ENCODE data around the gene EGFR.

EGFR gene

DNA sequence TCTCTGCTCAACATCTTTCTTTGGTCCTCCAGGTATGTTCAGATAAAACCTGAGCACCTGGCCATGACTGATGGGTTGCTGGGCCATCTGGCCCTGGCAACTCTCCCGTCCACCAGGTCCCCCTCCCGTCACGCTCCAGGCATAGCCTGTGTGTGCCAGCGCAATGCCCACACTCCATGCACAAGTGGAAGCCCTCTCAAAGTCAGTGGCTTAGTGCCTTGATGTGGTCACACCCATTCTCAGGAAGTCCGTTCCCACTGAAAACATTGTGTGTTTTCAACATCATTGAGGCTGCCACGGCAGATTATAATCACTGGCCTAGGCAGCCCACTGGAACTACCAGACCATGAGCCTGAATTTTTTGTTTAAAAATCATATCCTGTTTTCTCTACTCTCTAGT, 175.7 kb downstream of the EGFR start:
- DNase-seq: no peak

DNA sequence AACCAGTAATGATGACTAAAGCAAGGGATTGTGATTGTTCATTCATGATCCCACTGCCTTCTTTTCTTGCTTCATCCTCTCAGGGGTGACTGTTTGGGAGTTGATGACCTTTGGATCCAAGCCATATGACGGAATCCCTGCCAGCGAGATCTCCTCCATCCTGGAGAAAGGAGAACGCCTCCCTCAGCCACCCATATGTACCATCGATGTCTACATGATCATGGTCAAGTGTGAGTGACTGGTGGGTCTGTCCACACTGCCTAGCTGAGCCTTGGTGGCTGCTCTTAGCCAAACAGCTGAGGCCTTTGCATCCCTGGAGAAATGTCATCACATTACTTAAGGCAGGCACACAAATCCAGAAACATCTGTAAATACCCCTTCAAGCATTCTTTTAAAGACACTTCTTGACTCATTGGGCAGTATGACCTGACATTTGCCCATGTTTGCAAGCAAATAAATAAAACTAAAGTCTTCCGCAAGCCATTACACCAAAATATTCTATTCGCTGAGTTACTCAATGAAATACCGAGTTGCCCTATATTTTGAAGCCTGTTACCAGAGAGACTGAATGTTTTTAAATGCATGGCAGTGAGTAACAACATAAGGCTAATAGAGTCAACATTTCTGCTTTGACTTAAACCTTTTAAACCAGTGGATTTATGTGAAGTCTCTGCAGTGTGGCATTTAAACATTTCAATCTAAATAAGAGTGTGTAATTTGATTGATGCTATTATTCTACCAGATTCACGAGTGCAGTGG, 180.0 kb downstream of the EGFR start:
- DNase-seq: no peak

DNA sequence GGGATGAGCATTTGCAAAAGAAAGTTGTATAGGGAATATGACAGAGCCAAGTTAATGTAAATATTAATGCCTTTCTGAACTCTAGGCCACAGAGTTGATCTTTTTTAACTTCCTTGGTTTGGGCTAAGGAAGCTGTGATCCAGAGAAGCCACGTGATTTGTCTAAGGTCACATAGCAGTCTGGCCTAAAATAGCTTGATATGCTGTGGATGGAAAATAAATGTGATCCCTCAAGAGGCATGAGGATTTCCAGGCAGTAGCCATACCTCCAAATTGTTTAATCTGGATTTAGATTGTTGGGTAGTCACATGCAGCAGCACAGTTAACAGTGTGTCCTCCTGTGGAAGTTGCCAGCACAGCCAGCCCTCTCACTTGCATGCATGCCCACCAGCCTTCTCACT, 180.6 kb downstream of the EGFR start:
- DNase-seq: no peak

DNA sequence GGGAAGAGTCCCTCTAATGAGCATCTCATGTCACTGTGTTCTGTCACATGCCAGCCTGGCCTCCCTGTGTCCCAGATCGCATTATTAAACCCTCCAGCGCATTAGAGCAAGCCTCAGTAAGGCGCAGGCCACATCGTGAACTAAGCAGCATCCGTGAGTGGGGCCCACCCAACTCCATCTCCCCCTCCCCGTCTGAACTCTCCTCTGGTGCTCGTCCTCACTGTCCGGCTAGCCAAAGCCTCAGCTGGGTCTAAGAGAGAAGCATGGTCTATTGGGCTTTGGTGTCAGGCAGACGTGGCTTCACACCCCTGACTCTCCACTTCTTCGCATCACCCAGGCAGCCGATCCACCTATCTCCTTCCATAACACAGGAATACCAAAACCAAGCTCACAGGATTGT, 181.6 kb downstream of the EGFR start:
- DNase-seq: no peak

DNA sequence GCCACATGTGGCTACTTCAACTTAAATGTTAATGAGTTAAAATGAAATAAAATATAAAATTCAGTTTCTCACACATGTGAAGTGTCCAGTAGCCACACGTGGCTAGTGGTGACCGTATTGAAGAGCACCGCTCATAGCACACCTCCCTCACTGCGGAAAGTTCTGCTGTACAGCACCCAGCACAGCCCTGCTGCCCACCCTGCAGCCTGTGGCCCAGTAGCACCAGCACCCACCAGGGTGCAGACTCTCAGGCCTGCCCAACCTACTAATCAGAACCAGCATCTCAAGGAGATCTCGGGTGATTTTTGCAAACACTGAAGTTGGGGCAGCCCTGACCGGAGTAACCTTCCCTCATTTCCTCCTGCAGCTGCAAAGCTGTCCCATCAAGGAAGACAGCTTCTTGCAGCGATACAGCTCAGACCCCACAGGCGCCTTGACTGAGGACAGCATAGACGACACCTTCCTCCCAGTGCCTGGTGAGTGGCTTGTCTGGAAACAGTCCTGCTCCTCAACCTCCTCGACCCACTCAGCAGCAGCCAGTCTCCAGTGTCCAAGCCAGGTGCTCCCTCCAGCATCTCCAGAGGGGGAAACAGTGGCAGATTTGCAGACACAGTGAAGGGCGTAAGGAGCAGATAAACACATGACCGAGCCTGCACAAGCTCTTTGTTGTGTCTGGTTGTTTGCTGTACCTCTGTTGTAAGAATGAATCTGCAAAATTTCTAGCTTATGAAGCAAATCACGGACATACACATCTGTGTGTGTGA, 183.5 kb downstream of the EGFR start:
- DNase-seq: no peak

DNA sequence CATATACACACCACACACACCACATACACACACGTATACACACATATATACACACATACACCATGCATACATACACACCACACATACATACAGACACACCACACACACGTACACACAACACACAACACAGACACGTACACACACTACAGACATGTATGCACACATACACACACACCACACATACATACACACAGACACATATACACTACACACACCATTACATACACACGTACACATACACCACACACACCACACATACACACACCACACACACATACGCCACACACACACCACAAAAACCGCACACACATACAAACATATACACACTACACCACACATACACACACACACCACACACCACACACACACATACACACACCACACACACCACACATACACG, 184.5 kb downstream of the EGFR start:
- DNase-seq: no peak

DNA sequence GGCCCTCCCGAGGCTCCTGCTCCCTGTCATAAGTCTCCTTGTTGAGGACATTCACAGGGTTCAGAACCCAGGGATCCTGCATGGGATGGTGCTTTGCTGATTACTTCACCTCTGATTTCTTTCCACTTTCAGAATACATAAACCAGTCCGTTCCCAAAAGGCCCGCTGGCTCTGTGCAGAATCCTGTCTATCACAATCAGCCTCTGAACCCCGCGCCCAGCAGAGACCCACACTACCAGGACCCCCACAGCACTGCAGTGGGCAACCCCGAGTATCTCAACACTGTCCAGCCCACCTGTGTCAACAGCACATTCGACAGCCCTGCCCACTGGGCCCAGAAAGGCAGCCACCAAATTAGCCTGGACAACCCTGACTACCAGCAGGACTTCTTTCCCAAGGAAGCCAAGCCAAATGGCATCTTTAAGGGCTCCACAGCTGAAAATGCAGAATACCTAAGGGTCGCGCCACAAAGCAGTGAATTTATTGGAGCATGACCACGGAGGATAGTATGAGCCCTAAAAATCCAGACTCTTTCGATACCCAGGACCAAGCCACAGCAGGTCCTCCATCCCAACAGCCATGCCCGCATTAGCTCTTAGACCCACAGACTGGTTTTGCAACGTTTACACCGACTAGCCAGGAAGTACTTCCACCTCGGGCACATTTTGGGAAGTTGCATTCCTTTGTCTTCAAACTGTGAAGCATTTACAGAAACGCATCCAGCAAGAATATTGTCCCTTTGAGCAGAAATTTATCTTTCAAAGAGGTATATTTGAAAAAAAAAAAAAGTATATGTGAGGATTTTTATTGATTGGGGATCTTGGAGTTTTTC, 186.5 kb downstream of the EGFR start:
- DNase-seq: no peak

DNA sequence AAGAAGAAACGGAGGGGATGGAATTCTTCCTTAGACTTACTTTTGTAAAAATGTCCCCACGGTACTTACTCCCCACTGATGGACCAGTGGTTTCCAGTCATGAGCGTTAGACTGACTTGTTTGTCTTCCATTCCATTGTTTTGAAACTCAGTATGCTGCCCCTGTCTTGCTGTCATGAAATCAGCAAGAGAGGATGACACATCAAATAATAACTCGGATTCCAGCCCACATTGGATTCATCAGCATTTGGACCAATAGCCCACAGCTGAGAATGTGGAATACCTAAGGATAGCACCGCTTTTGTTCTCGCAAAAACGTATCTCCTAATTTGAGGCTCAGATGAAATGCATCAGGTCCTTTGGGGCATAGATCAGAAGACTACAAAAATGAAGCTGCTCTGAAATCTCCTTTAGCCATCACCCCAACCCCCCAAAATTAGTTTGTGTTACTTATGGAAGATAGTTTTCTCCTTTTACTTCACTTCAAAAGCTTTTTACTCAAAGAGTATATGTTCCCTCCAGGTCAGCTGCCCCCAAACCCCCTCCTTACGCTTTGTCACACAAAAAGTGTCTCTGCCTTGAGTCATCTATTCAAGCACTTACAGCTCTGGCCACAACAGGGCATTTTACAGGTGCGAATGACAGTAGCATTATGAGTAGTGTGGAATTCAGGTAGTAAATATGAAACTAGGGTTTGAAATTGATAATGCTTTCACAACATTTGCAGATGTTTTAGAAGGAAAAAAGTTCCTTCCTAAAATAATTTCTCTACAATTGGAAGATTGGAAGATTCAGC, 187.6 kb downstream of the EGFR start:
- no peak for DNase-seq

DNA sequence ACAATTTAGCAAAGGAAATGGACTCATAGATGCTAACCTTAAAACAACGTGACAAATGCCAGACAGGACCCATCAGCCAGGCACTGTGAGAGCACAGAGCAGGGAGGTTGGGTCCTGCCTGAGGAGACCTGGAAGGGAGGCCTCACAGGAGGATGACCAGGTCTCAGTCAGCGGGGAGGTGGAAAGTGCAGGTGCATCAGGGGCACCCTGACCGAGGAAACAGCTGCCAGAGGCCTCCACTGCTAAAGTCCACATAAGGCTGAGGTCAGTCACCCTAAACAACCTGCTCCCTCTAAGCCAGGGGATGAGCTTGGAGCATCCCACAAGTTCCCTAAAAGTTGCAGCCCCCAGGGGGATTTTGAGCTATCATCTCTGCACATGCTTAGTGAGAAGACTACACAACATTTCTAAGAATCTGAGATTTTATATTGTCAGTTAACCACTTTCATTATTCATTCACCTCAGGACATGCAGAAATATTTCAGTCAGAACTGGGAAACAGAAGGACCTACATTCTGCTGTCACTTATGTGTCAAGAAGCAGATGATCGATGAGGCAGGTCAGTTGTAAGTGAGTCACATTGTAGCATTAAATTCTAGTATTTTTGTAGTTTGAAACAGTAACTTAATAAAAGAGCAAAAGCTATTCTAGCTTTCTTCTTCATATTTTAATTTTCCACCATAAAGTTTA, 188.8 kb downstream of the EGFR start:
- DNase-seq: no peak

DNA sequence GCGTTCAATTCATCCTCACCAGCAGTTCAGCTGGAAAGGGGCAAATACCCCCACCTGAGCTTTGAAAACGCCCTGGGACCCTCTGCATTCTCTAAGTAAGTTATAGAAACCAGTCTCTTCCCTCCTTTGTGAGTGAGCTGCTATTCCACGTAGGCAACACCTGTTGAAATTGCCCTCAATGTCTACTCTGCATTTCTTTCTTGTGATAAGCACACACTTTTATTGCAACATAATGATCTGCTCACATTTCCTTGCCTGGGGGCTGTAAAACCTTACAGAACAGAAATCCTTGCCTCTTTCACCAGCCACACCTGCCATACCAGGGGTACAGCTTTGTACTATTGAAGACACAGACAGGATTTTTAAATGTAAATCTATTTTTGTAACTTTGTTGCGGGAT, 190.5 kb downstream of the EGFR start:
- DNase-seq: no peak

DNA sequence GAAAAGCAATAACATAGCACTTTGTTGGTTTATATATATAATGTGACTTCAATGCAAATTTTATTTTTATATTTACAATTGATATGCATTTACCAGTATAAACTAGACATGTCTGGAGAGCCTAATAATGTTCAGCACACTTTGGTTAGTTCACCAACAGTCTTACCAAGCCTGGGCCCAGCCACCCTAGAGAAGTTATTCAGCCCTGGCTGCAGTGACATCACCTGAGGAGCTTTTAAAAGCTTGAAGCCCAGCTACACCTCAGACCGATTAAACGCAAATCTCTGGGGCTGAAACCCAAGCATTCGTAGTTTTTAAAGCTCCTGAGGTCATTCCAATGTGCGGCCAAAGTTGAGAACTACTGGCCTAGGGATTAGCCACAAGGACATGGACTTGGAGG, 191.4 kb downstream of the EGFR start:
- DNase-seq: no peak

DNA sequence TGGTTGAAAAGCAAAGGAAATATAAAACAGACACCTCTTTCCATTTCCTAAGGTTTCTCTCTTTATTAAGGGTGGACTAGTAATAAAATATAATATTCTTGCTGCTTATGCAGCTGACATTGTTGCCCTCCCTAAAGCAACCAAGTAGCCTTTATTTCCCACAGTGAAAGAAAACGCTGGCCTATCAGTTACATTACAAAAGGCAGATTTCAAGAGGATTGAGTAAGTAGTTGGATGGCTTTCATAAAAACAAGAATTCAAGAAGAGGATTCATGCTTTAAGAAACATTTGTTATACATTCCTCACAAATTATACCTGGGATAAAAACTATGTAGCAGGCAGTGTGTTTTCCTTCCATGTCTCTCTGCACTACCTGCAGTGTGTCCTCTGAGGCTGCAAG, 191.9 kb downstream of the EGFR start:
- DNase-seq: no peak

DNA sequence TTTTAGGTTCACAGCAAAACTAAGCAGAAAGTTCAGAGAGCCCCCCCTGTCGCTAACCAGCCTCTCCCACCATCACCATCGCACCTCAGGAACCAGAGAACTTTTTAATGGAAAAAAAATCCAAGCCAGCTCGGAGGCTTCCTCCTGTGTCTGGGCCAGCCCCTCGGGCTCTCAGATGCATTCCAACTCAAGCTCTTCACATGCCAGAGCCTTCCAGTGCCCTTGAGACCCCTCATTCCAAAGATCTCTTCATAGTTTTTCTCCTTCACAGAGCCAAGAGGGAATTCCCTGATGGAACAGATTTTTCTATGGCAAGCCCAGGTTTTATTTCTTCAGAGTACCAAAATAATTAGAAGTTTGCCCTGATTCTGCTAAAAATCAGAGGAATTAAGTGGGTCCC, 192.9 kb downstream of the EGFR start:
- no peak for DNase-seq

DNA sequence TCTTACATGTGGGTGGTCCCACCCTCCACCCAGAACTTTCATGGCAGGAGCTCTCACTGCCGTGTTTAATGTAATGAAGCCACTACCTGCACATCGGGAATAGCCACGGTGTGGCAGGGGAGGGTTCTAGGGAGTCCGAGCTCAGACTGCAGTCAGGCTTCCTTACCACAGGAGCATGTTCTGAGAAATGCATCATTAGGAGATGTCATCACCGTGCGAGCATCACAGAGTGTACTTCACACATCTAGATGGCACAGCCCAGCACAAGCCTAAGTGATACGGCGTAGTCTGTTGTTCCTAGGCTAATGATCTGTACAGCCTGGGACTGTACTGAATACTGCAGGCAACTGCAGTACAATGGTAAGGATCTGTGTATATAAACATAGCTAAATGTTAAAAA, 193.4 kb downstream of the EGFR start:
- no peak for DNase-seq

DNA sequence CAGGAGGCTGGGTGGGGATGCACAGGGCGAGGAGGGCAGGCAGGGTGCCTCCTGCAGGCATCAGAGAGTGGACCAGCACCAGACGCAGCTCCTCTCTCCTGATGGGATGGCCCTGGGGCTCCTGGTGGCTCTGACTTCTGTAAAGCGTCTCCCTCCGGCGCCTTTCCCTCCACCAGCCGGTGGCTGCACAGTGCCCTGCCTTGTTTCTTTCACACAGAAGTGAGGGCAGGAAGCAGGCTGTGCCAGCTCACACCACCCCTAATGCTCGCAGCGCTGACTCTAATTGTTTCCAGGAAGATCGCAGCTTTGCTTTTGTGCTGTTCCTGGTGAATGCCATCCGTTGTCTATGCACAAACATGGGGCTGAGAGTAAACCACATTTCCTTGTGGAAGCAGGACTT, 194.0 kb downstream of the EGFR start:
- no peak for DNase-seq

DNA sequence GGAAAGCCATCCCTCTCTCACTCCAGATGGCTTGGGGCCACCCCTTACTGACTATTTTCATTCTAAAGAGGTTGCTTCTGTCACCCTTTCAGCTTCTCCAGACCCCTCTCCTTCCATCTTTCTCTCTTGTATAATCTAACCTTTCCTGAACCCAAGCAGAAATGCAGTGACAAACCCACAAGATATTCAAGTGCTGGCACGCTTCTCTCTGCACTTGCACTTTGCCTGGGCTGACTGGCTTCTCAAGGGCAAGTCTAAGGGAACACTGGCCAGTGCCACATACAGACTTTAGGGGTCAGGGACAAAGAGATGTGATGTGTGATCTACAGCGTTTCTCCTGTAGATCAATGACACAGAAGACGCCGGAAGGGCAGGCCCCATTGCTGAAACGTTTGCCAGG, 195.9 kb downstream of the EGFR start:
- no peak for DNase-seq

DNA sequence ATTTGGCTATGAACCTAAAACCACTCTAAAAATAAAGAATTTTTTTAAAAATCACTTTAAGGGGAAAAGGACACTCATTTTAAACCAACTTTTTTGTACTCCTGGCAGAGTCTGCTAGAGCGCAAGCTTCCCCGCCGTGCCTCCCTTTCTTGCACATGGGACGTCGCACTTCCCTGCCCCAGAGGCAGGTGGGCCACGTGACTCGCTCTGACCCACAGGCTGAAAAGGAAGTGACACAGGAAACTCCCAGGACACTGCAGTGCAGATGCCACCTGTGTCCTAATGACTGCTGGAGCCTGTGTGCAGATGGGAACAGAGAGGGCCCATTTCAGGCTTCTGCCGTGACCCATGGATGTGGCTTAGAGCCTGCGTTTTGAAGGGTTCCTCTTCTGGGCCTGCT, 204.2 kb downstream of the EGFR start:
- DNase-seq: no peak

DNA sequence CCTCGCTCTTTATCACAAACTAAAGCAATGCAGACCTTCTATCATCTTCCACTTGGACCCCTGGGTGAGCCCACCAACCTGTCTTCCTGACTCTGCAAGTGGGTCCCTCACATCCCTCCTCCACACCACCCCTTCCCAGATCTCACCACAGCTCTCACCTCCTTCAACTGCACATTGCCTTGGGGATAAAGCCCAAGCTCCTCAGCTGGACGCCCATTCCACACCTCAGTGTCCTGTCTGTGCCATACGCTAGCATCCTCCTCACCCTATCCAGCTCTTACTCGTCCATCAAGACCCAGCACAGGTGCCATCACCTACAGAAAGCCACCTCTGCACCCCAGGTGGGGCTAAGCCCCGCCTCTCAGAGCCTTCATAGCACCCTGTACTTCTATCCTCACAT, 205.3 kb downstream of the EGFR start:
- DNase-seq: no peak

DNA sequence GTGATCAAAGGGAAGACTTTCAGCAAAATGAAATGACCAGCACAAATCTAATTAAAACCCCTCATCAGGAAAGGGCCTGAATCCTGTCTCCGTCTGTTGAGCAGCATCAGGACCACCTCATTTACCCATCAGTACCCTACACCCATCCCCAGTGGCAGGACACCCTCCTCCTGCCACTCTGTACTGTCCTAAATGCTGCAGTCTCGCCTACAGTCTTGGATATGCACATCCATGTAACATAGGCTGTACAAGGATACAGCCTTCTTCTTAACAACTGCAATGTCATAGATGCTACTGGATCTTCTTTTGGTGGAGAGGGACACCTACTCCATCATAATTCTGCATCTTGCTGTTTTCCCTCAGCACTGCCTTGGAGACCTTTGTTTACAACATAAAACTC, 206.0 kb downstream of the EGFR start:
- no peak for DNase-seq

DNA sequence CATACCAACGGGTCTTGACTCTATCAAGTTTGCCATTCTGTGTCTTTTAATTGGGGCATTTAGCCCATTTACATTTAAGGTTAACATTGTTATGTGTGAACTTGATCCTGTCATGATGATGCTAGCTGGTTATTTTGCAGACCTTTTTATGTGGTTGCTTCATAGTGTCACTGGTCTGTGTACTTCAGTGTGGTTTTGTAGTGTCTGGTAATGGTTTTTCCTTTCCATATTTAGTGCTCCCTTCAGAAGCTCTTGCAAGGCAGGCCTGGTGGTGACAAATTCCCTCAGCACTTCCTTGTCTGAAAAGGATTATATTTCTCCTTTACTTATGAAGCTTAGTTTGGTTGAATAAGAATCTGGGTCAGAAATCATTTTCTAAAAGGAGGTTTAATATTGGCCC, 211.2 kb downstream of the EGFR start:
- no peak for DNase-seq

DNA sequence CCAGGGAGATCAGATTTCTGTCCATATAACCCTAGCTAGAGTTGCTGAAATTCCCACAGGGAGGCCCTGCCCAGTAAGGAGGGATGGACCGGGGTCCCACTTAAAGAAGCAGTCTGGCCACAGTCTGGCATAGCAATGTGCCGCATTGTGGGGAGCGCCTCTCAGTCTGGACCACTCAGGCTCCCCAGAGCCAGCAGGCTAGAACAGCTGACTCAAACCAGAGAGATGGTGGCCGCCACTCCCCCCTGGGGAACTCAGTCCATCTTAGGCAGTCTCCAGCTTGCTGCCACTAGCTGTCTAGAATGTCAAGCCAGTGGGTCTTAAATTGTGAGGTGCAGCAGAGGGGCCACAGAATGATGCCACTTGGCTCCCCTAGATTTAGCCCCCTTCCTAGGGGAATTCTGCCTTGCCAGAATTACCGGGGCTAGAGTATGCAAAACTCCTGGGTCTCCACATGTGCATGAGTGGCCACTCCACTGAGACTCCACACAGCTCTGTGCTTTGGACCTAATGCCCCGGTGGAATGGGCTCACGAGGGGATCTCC, 213.0 kb downstream of the EGFR start:
- no peak for DNase-seq

DNA sequence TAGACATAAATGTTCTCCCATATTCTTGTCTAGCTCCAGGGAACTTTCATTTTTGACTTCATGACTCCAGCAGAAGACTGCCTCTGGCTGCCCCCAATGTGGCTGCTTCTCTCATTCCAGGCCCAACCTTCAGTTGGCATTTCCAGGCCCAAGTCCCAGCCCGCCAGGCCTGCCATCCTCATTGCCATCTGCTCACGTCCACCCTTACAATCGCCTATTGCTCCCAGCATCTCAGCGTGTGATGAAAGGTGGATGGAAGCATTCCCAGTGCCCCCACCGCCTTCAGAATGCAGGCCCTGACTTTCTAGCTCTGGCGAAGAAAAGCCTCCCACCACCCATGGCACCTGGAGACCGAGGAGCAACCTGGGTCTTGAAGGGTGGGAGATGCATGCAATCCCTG, 214.2 kb downstream of the EGFR start:
- DNase-seq: no peak

Measured in NCI-H187 (cell line).